T-cell (primary cell): ENCODE data around the gene DHRS12. TPM values are rescaled to one million over a fixed set of nuclear protein-coding genes. Genes with fewer than 3 reads are reported as not detected.
A peak's percentile ranks its signal among the peaks of the same experiment; 100 is the strongest.
"Not testable (repeated sequence)": the region's sequence is repeated elsewhere in the genome, so short reads cannot be mapped to it uniquely, and the experiment has no call there.

Experiments used
- ATAC-seq, 4 experiments: fragments of 200-7000 bp in 3 of 4; fragments of 150-1000 bp in 1 of 4; cut with Tn5 transposase; replicated peaks in 1 of 4; 1 replicate in 3 of 4; 2 replicates in 1 of 4; pipeline ENCODE4 v1.10.0; 2021; ENCODE audit warnings: moderate library complexity in 3 of 4, mild to moderate bottlenecking in 2 of 4, moderate number of reproducible peaks in 1 of 4
- CTCF ChIA-PET, 2 donors: fragments of 300-600 bp; sonication (Branson Sonifier 250); formaldehyde crosslinking; loops; one replicate each; lab custom pipeline; 2022; ENCODE audit warnings: antibody characterized with exemption in 2 of 2; lab: Charles Lee
- POLR2A ChIA-PET, 2 donors: fragments of 300-600 bp; sonication (Branson Sonifier 250); formaldehyde crosslinking; loops; one replicate each; lab custom pipeline; 2022; ENCODE audit warnings: antibody characterized with exemption in 2 of 2; lab: Charles Lee
- DNase-seq, 35 experiments: peaks; one replicate each; pipeline versions ENCODE4 v3.0.0 to v3.0.0-alpha.2; 2013 to 2023
- H3K27ac ChIP-seq: one replicate; pipeline ENCODE4 v1.5.1; 2013; ENCODE audit warnings: low read length
- H3K27me3 ChIP-seq, 2 experiments: replicated peaks in 1 of 2; 1 replicate in 1 of 2; 2 replicates in 1 of 2; pipeline versions ENCODE4 v1.6.1 to v1.7.0; 2013; ENCODE audit warnings: low read length in 1 of 2, mixed read lengths in 1 of 2; ENCODE audit not compliant: control insufficient read depth in 2 of 2, insufficient read depth in 2 of 2; ENCODE audit errors: extremely low read depth in 1 of 2
- H3K36me3 ChIP-seq, 2 donors: 1 replicate in 1 of 2; 2 replicates in 1 of 2; pipeline versions ENCODE4 v1.6.1 to v1.7.0; 2013; ENCODE audit warnings: low read length in 1 of 2; ENCODE audit not compliant: control insufficient read depth in 2 of 2, insufficient read depth in 1 of 2; ENCODE audit errors: extremely low read depth in 1 of 2
- H3K4me1 ChIP-seq, 2 experiments: 1 replicate in 1 of 2; 2 replicates in 1 of 2; pipeline versions ENCODE4 v1.6.1 to v1.7.0; 2013; ENCODE audit warnings: low read length in 2 of 2, mixed read lengths in 1 of 2; ENCODE audit not compliant: insufficient read depth in 2 of 2, control insufficient read depth in 1 of 2; ENCODE audit errors: extremely low read depth in 1 of 2
- H3K4me3 ChIP-seq, 2 donors: 1 replicate in 1 of 2; 2 replicates in 1 of 2; pipeline versions ENCODE4 v1.5.1 to v1.7.0; 2013; ENCODE audit warnings: mild to moderate bottlenecking in 2 of 2, low read length in 1 of 2, moderate library complexity in 1 of 2; ENCODE audit not compliant: control insufficient read depth in 1 of 2; ENCODE audit errors: extremely low read depth in 1 of 2
- H3K9me3 ChIP-seq: 2 replicates; pipeline ENCODE4 v1.7.0; 2013
- H3K27ac Mint-ChIP-seq, 2 donors: one replicate each; pipeline ENCODE4 v1.8.0; 2020 to 2021; ENCODE audit warnings: mild to moderate bottlenecking in 2 of 2, mixed read lengths in 2 of 2
- H3K27me3 Mint-ChIP-seq, 2 donors: one replicate each; pipeline ENCODE4 v1.8.0; 2021 to 2022; ENCODE audit warnings: mixed read lengths in 2 of 2
- H3K36me3 Mint-ChIP-seq: one replicate; pipeline ENCODE4 v1.8.0; 2021; ENCODE audit warnings: mixed read lengths
- H3K4me1 Mint-ChIP-seq, 3 donors: one replicate each; pipeline ENCODE4 v1.8.0; 2020 to 2022; ENCODE audit warnings: mixed read lengths in 3 of 3, mild to moderate bottlenecking in 1 of 3
- H3K4me3 Mint-ChIP-seq, 3 donors: one replicate each; pipeline ENCODE4 v1.8.0; 2020 to 2022; ENCODE audit warnings: mild to moderate bottlenecking in 3 of 3, mixed read lengths in 3 of 3, moderate library complexity in 3 of 3
- H3K9me3 Mint-ChIP-seq, 3 donors: one replicate each; pipeline ENCODE4 v1.8.0; 2020 to 2022; ENCODE audit warnings: mixed read lengths in 3 of 3
- WGBS: methylation state at CpG from one replicate; pipeline ENCODE4 v1.1.5; 2013; ENCODE audit warnings: missing lambda C conversion rate; ENCODE audit not compliant: insufficient coverage; 5-methylcytosine and 5-hydroxymethylcytosine counted together
- total RNA-seq, 35 experiments: library from RNA in 6 of 35; stranded (reverse) in 6 of 35; fragments of 120-200 nt in 1 of 35; gene quantifications; one replicate each; pipeline versions ENCODE4 v1.2.1 to v1.2.4 and lab custom pipeline; 2013 to 2026

The DHRS12 gene
- total RNA-seq, 5 donors from 2014 or later (not counting 1 experiment from before 2014, with no cell fraction given), result 18.1 to 27.8 (median 21.7) TPM

- ATAC-seq, DNase-seq, H3K27me3 Mint-ChIP-seq, H3K36me3 Mint-ChIP-seq, H3K36me3 ChIP-seq, H3K9me3 Mint-ChIP-seq, H3K27me3 ChIP-seq, H3K9me3 ChIP-seq: not testable (repeated sequence)
- Mint-ChIP-seq H3K4me1 (peaks cover 86 to 97% (median 92%) of the 10 kb centered on the region in 3 donors), H3K27ac (peak overlapping the region; percentile 94 to 96), H3K4me3 (peak overlapping the region; percentile 84 to 91 (median 91))
- 48% methylated on average over 7 of the region's 11 CpGs for WGBS
- Histone ChIP-seq H3K4me1 (peaks cover 67 to 83% of the 10 kb centered on the region in 2 experiments), H3K27ac (peak overlapping the region; percentile 84), H3K4me3 (peak overlapping the region; percentile 64 to 90)
- CTCF ChIA-PET, result interaction anchor here in 1 of 2 donors (1.1 to 4.8 kb wide), 2 partner anchors 9 to 10 kb away, joined by 6 to 59 read pairs; no protein-coding TSS in a partner anchor
- POLR2A ChIA-PET, result interaction anchor here in 1 of 2 donors (1.7 kb wide), 2 partner anchors 22 to 372 kb away, joined by 5 to 13 read pairs; partner anchors contain the start of gene INTS6
Observed at GRCh38 chr13:51824712-51825111, 20.7 kb upstream of the DHRS12 start.

DNA sequence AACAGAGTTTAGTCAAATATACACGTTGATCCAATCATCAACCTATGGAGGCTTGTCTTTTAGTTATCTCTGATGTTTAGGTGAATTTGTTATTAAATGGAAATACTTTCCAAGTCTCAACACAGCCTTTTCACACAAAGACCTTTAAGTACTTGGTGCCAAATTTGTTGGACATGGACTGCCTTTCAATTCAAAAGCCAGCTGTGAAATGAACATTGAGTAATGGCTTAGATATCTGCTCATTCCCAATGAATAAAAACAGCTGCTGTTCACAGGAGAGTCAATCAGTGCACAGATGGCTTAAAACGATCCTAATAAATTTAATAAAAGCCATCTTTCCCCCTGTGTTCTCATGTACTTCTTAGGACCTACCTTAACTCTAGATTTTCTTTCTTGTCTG is 19.9 kb upstream of the DHRS12 start:
- no peak for ATAC-seq
- Mint-ChIP-seq H3K36me3 (no peaks in the 10 kb centered on the region), H3K4me1 (peaks cover 86 to 98% (median 92%) of the 10 kb centered on the region in 3 donors), H3K27me3 (no peaks in the 10 kb centered on the region), H3K4me3 (peak overlapping the region; percentile 84 to 91 (median 91)), H3K27ac (peak overlapping the region; percentile 94 to 96), H3K9me3 (no peaks in the 10 kb centered on the region)
- no peak for DNase-seq
- Histone ChIP-seq H3K36me3 (peaks cover 0 to 2% of the 10 kb centered on the region in 2 donors), H3K4me1 (peaks cover 67 to 86% of the 10 kb centered on the region in 2 experiments), H3K27ac (peak overlapping the region; percentile 84), H3K9me3 (no peaks in the 10 kb centered on the region), H3K4me3 (peak overlapping the region; percentile 64 to 90), H3K27me3 (no peaks in the 10 kb centered on the region)
- CTCF ChIA-PET, result interaction anchor here in 1 of 2 donors (4.8 kb wide), 1 partner anchor 9 kb away, joined by 59 read pairs; no protein-coding TSS in a partner anchor
- POLR2A ChIA-PET, result interaction anchor here in 1 of 2 donors (0.6 to 1.2 kb wide), 2 partner anchors 371 to 388 kb away, joined by 3 to 4 read pairs; partner anchors contain the start of gene INTS6
- 40% methylated on average over 1 of the region's 2 CpGs for WGBS

DNA sequence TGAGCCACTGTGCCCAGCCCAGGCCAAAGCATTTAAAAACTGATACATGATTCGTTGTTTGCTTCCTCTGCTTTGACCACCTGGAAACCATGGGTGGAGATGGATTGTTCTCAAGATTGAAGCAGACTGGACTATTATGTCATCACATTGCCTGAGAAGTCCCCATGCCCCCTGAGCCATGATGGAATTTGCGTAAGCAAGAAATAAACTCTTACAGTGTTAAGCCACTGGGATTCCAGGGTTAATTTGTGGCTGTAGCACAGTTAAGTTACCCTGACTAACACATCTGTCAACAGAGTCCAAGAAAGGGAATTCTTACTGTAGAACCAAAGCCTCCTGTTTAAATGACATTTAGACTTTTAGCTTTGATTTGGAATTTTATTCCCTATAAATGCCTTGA is 19.4 kb upstream of the DHRS12 start:
- Histone ChIP-seq H3K4me3 (peak overlapping the region; percentile 64 to 90), H3K27me3 (no peaks in the 10 kb centered on the region), H3K4me1 (peaks cover 67 to 87% of the 10 kb centered on the region in 2 experiments), H3K27ac (peak overlapping the region; percentile 84), H3K9me3 (no peaks in the 10 kb centered on the region), H3K36me3 (peaks cover 0 to 3% of the 10 kb centered on the region in 2 donors)
- no peaks in the 10 kb centered on the region for H3K27me3 Mint-ChIP-seq
- no peaks in the 10 kb centered on the region for H3K9me3 Mint-ChIP-seq
- H3K4me3 Mint-ChIP-seq, result peak overlapping the region; percentile 84 to 91 (median 91)
- CTCF ChIA-PET, result interaction anchor here (0.9 to 4.9 kb wide), 2 partner anchors 9 to 124 kb away, joined by 3 to 34 read pairs; no protein-coding TSS in a partner anchor
- no CpG with 5 or more reads among the region's 2 CpGs for WGBS
- DNase-seq, result no peak
- POLR2A ChIA-PET, result interaction anchor here in 1 of 2 donors (0.5 to 1.2 kb wide), 4 partner anchors 179 to 387 kb away, joined by 3 to 4 read pairs (median 4); partner anchors contain the start of gene INTS6
- H3K4me1 Mint-ChIP-seq, result peaks cover 86 to 98% (median 92%) of the 10 kb centered on the region in 3 donors
- H3K27ac Mint-ChIP-seq, result peak overlapping the region; percentile 94 to 96
- ATAC-seq, result no peak
- peaks cover 3% of the 10 kb centered on the region for H3K36me3 Mint-ChIP-seq

- peaks cover 3% of the 10 kb centered on the region for H3K36me3 Mint-ChIP-seq
- peak in 2 of 35 experiments; percentile 22 to 55 for DNase-seq
- H3K27me3 Mint-ChIP-seq, result no peaks in the 10 kb centered on the region
- Histone ChIP-seq H3K27ac (peak overlapping the region; percentile 84), H3K36me3 (peaks cover 0 to 3% of the 10 kb centered on the region in 2 donors), H3K4me1 (peaks cover 59 to 87% of the 10 kb centered on the region in 2 experiments), H3K9me3 (no peaks in the 10 kb centered on the region), H3K4me3 (peak overlapping the region; percentile 64 to 90), H3K27me3 (no peaks in the 10 kb centered on the region)
- H3K4me3 Mint-ChIP-seq, result peak overlapping the region; percentile 84 to 91 (median 91)
- peak overlapping the region; percentile 94 to 96 for H3K27ac Mint-ChIP-seq
- ChIA-PET POLR2A (interaction anchor here (0.6 to 1.5 kb wide), 6 partner anchors 9 to 369 kb away, joined by 3 to 8 read pairs (median 3); partner anchors contain the start of gene INTS6 (in 1 of the 2)), CTCF (interaction anchor here (0.6 to 4.9 kb wide), 6 partner anchors 10 to 401 kb away, joined by 3 to 34 read pairs (median 5); no protein-coding TSS in a partner anchor)
- H3K9me3 Mint-ChIP-seq, result no peaks in the 10 kb centered on the region
- 4% methylated on average over 8 of the region's 13 CpGs for WGBS
- ATAC-seq, result peak in 3 of 4 experiments; percentile 9 to 25 (median 13)
- peaks cover 84 to 98% (median 90%) of the 10 kb centered on the region in 3 donors for H3K4me1 Mint-ChIP-seq
Observed at GRCh38 chr13:51822106-51822815, 18.3 kb upstream of the DHRS12 start.

GRCh38 chr13:51821606-51822005 is 17.6 kb upstream of the DHRS12 start:
- Mint-ChIP-seq H3K36me3 (peaks cover 3% of the 10 kb centered on the region), H3K4me1 (peaks cover 84 to 98% (median 90%) of the 10 kb centered on the region in 3 donors), H3K27me3 (no peaks in the 10 kb centered on the region), H3K4me3 (peak overlapping the region; percentile 84 to 91 (median 91)), H3K9me3 (no peaks in the 10 kb centered on the region), H3K27ac (peak overlapping the region; percentile 94 to 96)
- no CpG with 5 or more reads among the region's 2 CpGs for WGBS
- Histone ChIP-seq H3K27me3 (no peaks in the 10 kb centered on the region), H3K4me1 (peaks cover 53 to 85% of the 10 kb centered on the region in 2 experiments), H3K27ac (peak overlapping the region; percentile 84), H3K4me3 (peak overlapping the region; percentile 64 to 90), H3K9me3 (no peaks in the 10 kb centered on the region), H3K36me3 (peaks cover 2 to 5% of the 10 kb centered on the region in 2 donors)
- DNase-seq, result peak in 17 of 35 experiments; percentile 17 to 68 (median 36)
- POLR2A ChIA-PET, result interaction anchor here (0.6 to 1.5 kb wide), 12 partner anchors 8 to 377 kb away, joined by 3 to 8 read pairs (median 4); partner anchors contain the start of gene INTS6 (in 1 of the 2)
- CTCF ChIA-PET, result interaction anchor here (0.6 to 4.9 kb wide), 6 partner anchors 11 to 401 kb away, joined by 3 to 34 read pairs (median 5); no protein-coding TSS in a partner anchor
- ATAC-seq, result peak; percentile 50 to 71 (median 56)
